Activated naive CD8-positive, alpha-beta T cell treated with anti-CD3 and anti-CD28 coated beads, Interleukin-2, amount 50 U/mL, for 24 hours (primary cell): ENCODE measurements around the gene PXDC1.
"Not testable (repeated sequence)": the region's sequence is repeated elsewhere in the genome, so short reads cannot be mapped to it uniquely, and the experiment has no call there.

Experiments used
- ATAC-seq: fragments of 150-1000 bp; cut with Tn5 transposase; one replicate; pipeline ENCODE4 v1.10.0; 2021
- DNase-seq: peaks from one replicate; pipeline ENCODE4 v3.0.0; 2021
- H3K27ac Mint-ChIP-seq: one replicate; pipeline ENCODE4 v1.8.0; 2021; ENCODE audit warnings: mild to moderate bottlenecking, mixed read lengths
- H3K27me3 Mint-ChIP-seq: one replicate; pipeline ENCODE4 v1.8.0; 2021; ENCODE audit warnings: mixed read lengths
- H3K36me3 Mint-ChIP-seq: one replicate; pipeline ENCODE4 v1.8.0; 2021; ENCODE audit warnings: low read depth, mixed read lengths
- H3K4me1 Mint-ChIP-seq: one replicate; pipeline ENCODE4 v1.8.0; 2021; ENCODE audit warnings: mixed read lengths
- H3K4me3 Mint-ChIP-seq: one replicate; pipeline ENCODE4 v1.8.0; 2021; ENCODE audit warnings: mild to moderate bottlenecking, moderate library complexity, mixed read lengths
- H3K9me3 Mint-ChIP-seq: one replicate; pipeline ENCODE4 v1.8.0; 2021; ENCODE audit warnings: mixed read lengths

The PXDC1 gene

DNA sequence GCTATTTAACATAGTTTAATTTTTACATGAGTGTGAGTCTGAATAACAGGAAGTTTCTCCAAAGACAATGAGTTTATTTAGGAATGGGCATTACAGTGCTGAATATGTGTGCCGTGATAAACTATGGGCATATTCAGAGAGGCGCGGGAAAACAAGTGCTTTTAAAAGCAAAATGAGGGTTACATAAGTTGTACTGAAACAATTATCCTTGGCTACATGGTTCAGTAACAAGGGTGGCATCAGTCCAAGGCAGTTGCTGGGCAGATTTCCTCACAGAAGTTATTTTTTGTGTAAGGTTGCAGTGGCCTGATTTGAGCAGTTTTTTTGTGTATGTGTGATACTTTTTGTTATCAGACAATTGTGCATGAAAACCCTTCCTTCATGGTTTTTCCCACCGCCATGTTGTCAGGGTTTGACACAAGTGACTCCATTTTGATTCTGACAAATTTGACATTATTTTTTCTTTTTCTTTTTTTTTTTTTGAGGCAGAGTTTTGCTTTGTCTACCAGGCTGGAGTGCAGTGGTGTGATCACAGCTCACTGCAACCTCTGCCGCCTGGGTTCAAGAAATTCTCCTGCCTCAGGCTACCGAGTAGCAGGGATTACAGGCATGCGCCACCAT, 22.3 kb upstream of the PXDC1 start:
- no peak for DNase-seq
- Mint-ChIP-seq H3K27ac (no peak overlapping the region), H3K36me3 (no peaks in the 10 kb centered on the region), H3K9me3 (no peaks in the 10 kb centered on the region), H3K4me3 (no peak overlapping the region), H3K4me1 (peaks cover 2% of the 10 kb centered on the region), H3K27me3 (peaks cover 12% of the 10 kb centered on the region)
- no peak for ATAC-seq

DNA sequence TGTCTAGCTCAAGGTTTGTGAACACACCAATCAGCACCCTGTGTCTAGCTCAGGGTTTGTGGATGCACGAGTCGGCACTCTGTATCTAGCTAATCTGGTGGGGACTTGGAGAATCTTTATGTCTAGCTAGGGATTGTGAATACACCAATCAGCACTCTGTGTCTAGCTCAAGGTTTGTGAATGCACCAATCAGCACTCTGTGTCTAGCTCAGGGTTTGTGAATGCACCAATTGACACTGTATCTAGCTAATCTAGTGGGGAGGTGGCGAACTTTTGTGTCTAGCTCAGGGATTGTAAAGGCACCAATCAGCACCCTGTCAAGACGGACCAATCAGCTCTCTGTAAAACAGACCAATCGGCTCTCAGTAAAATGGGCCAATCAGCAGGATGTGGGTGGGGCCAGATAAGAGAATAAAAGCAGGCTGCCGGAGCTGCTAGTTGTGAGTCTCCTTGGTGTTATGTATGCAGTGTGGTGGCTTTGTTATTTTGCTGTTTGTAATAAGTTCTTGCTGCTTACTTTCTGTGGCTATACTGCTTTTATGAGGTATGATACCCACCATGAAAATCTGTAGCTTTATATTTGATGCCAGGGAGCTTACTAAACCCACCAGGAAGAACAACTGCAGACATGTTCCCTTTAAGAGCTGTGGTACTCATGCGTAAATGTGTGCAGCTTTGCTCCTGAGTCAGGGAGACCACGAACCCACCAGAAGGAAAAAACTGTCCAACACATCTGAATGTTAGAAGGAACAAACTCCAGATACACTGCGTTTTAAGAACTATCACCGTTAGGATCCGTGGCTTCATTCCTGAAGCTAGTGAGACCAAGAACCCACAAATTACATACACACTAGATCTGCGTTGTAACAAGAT, 20.9 kb upstream of the PXDC1 start:
- H3K4me3 Mint-ChIP-seq, H3K4me1 Mint-ChIP-seq, H3K27ac Mint-ChIP-seq, H3K9me3 Mint-ChIP-seq, DNase-seq, H3K36me3 Mint-ChIP-seq, ATAC-seq: not testable (repeated sequence)
- H3K27me3 Mint-ChIP-seq, result peaks cover 16% of the 10 kb centered on the region

GRCh38 chr6:3771407-3772011, 20.0 kb upstream of the PXDC1 start:
- Mint-ChIP-seq H3K9me3 (no peaks in the 10 kb centered on the region), H3K27me3 (peaks cover 16% of the 10 kb centered on the region), H3K36me3 (no peaks in the 10 kb centered on the region), H3K4me3 (no peak overlapping the region), H3K4me1 (peaks cover 3% of the 10 kb centered on the region), H3K27ac (no peak overlapping the region)
- ATAC-seq (no peak), DNase-seq (no peak)

- no peak for ATAC-seq
Measured at GRCh38 chr6:3770023-3770720, 18.7 kb upstream of the PXDC1 start.

DNA sequence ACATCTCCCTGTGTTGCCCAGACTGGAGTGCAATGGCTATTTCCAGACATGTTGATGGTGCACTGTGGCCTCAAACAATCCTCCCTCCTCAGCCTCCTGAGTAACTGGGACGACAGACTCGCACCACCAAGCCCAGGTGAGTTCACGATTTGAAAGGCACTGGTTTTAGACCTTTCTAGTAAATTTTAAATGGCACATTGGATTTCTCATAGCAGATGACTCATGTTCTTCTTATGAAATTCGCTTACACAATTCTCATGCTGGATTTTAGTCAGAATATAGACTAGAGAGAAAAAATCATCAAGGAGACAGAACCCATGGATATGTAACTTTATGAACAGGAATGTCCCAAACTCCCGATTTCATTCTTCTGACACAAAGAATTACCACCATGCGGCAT, 18.1 kb upstream of the PXDC1 start:
- H3K27me3 Mint-ChIP-seq, result peaks cover 21% of the 10 kb centered on the region
- no peaks in the 10 kb centered on the region for H3K9me3 Mint-ChIP-seq
- DNase-seq, result no peak
- no peak overlapping the region for H3K27ac Mint-ChIP-seq
- no peak overlapping the region for H3K4me3 Mint-ChIP-seq
- H3K4me1 Mint-ChIP-seq, result peaks cover 3% of the 10 kb centered on the region
- no peak for ATAC-seq
- H3K36me3 Mint-ChIP-seq, result no peaks in the 10 kb centered on the region

More at GRCh38 chr6:3770023-3770720, 18.7 kb upstream of the PXDC1 start:
- H3K36me3 Mint-ChIP-seq, result no peaks in the 10 kb centered on the region
- no peak for DNase-seq
- no peak overlapping the region for H3K27ac Mint-ChIP-seq
- peaks cover 18% of the 10 kb centered on the region for H3K27me3 Mint-ChIP-seq
- H3K4me1 Mint-ChIP-seq, result peaks cover 3% of the 10 kb centered on the region
- H3K9me3 Mint-ChIP-seq, result no peaks in the 10 kb centered on the region
- no peak overlapping the region for H3K4me3 Mint-ChIP-seq

DNA sequence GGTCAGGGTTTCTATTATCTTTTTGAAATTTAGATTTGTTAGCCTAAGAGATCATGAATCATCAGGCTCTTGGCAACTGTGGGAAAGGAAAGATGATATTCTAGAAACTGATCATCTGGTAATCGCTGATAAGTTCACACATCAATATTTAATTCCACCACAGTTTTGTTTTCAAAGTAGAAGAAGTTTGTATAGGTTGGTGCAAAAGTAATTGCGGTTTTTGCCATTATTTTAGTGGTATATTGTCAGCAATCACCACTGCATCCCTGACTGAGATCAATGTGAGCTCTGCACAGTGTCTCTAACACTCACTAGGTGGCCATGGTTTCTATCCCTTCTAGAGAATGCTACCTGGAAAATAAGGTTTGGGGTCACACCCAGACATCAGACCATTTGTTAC, 17.0 kb upstream of the PXDC1 start:
- peaks cover 3% of the 10 kb centered on the region for H3K4me1 Mint-ChIP-seq
- no peak overlapping the region for H3K27ac Mint-ChIP-seq
- ATAC-seq (no peak), DNase-seq (no peak)
- H3K36me3 Mint-ChIP-seq, result no peaks in the 10 kb centered on the region
- no peak overlapping the region for H3K4me3 Mint-ChIP-seq
- H3K27me3 Mint-ChIP-seq, result peaks cover 21% of the 10 kb centered on the region
- H3K9me3 Mint-ChIP-seq, result no peaks in the 10 kb centered on the region

DNA sequence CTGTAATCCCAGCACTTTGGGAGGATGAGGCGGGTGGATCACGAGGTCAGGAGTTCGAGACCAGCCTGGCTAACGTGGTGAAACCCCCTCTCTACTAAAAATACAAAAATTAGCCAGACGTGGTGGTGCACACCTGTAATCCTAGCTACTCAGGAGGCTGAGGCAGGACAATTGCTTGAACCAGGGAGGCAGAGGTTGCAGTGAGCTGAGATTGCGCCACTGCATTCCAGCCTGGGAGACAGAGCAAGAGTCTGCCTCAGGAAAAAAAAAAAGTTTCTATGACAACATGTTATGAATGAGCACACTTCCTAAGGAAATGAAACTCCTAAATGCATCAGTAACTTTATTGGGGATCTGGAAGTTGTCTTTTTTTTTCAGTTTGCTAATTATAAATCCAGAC, 16.0 kb upstream of the PXDC1 start:
- H3K4me1 Mint-ChIP-seq, H3K9me3 Mint-ChIP-seq, DNase-seq, H3K4me3 Mint-ChIP-seq, ATAC-seq, H3K36me3 Mint-ChIP-seq, H3K27ac Mint-ChIP-seq: not testable (repeated sequence)
- peaks cover 21% of the 10 kb centered on the region for H3K27me3 Mint-ChIP-seq

- Mint-ChIP-seq H3K9me3 (no peaks in the 10 kb centered on the region), H3K4me1 (peaks cover 3% of the 10 kb centered on the region), H3K27ac (no peak overlapping the region), H3K36me3 (no peaks in the 10 kb centered on the region), H3K4me3 (no peak overlapping the region), H3K27me3 (peaks cover 21% of the 10 kb centered on the region)
- no peak for ATAC-seq
- no peak for DNase-seq
Measured at GRCh38 chr6:3766214-3766613, 14.7 kb upstream of the PXDC1 start.

DNA sequence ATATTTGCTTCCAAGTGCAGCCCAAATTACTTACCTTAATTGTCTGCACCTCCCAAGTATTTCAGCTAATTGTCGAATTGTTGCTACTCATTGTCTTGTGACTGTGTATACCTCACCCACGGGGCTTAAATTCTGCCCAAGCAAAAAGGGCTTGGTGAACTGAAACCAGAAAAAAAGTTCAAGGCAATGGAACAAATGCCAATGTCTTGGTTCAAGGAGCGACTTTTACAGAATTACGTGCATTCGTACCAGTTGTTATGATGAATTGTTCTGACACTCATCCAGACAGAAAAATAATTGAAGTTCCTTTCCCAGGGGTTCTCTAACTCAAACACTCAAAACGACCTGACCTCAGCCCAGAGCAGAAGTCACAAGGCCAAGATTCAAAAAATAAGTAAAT, 13.9 kb upstream of the PXDC1 start:
- ATAC-seq (no peak), DNase-seq (no peak)
- H3K9me3 Mint-ChIP-seq, result no peaks in the 10 kb centered on the region
- H3K27ac Mint-ChIP-seq, result no peak overlapping the region
- peaks cover 20% of the 10 kb centered on the region for H3K27me3 Mint-ChIP-seq
- H3K36me3 Mint-ChIP-seq, result no peaks in the 10 kb centered on the region
- H3K4me3 Mint-ChIP-seq, result no peak overlapping the region
- peaks cover 3% of the 10 kb centered on the region for H3K4me1 Mint-ChIP-seq

DNA sequence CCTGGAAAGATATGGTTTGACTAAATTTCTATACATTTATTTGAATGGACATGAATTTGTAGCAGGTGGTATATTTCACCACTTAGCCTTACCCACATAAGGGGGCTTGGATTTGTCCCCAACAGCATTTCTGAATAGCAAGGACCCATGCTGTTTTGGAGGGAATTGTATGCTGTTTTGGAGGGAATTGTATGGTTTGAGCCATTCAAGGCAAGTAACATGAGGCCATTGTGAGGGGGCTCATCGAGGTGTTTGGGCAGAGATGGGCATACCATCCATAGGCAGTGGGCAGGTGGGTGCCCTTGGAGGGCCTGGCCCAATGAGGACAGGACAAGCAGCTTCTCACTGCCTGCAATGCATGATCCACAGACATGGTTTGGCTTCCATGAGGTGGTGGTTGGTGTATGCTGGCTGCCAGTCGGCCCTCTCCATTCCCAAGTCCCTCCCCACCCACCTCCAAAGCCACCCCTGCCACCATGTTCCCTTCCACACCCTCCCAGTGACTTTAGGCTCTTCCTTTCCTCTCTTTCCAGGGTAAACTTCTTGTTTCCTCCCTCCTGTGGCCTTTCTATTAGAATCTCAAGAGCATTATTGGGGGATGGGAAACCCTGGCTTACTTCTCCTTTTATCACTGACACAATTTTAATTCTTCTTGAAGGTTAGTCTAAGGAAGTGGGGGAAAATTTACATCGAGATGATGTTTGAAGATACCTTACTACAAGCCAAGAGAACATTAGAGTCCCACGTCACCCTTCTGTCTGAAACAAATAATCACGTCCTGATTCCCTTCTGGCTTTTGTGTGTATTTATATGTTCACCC, 13.2 kb upstream of the PXDC1 start:
- DNase-seq (no peak), ATAC-seq (no peak)
- Mint-ChIP-seq H3K4me1 (peaks cover 2% of the 10 kb centered on the region), H3K27ac (no peak overlapping the region), H3K36me3 (no peaks in the 10 kb centered on the region), H3K4me3 (no peak overlapping the region), H3K9me3 (no peaks in the 10 kb centered on the region), H3K27me3 (peaks cover 16% of the 10 kb centered on the region)

- H3K4me3 Mint-ChIP-seq, result no peak overlapping the region
- peaks cover 9% of the 10 kb centered on the region for H3K27me3 Mint-ChIP-seq
- H3K27ac Mint-ChIP-seq, result no peak overlapping the region
- H3K36me3 Mint-ChIP-seq, result no peaks in the 10 kb centered on the region
- ATAC-seq (no peak), DNase-seq (no peak)
- no peaks in the 10 kb centered on the region for H3K9me3 Mint-ChIP-seq
- peaks cover under 1% of the 10 kb centered on the region for H3K4me1 Mint-ChIP-seq
Measured at GRCh38 chr6:3762852-3763251, 11.3 kb upstream of the PXDC1 start.

- Mint-ChIP-seq H3K36me3 (no peaks in the 10 kb centered on the region), H3K9me3 (no peaks in the 10 kb centered on the region), H3K4me1 (no peaks in the 10 kb centered on the region), H3K27me3 (peaks cover 8% of the 10 kb centered on the region), H3K4me3 (no peak overlapping the region), H3K27ac (no peak overlapping the region)
- ATAC-seq (no peak), DNase-seq (no peak)
Measured at GRCh38 chr6:3762359-3762758, 10.8 kb upstream of the PXDC1 start.

GRCh38 chr6:3761989-3762270, 10.4 kb upstream of the PXDC1 start:
- no peak overlapping the region for H3K4me3 Mint-ChIP-seq
- H3K36me3 Mint-ChIP-seq, result no peaks in the 10 kb centered on the region
- DNase-seq, result no peak
- H3K27ac Mint-ChIP-seq, result no peak overlapping the region
- no peak for ATAC-seq
- H3K27me3 Mint-ChIP-seq, result peaks cover 5% of the 10 kb centered on the region
- H3K4me1 Mint-ChIP-seq, result no peaks in the 10 kb centered on the region
- H3K9me3 Mint-ChIP-seq, result no peaks in the 10 kb centered on the region

GRCh38 chr6:3759646-3760232, 8.2 kb upstream of the PXDC1 start:
- Mint-ChIP-seq H3K4me1 (no peaks in the 10 kb centered on the region), H3K27me3 (peaks cover under 1% of the 10 kb centered on the region), H3K27ac (no peak overlapping the region), H3K9me3 (no peaks in the 10 kb centered on the region), H3K36me3 (no peaks in the 10 kb centered on the region), H3K4me3 (no peak overlapping the region)
- ATAC-seq (no peak), DNase-seq (no peak)
